HEK293 (cell line): ENCODE results near the gene FBXW11.
"Not testable (repeated sequence)": the region's sequence is repeated elsewhere in the genome, so short reads cannot be mapped to it uniquely, and the experiment has no call there.

Experiments
- CTCF ChIA-PET: fragments of 350-600 bp; formaldehyde crosslinking; extraction: SDS; loops from one replicate; lab custom pipeline; 2021; ENCODE audit warnings: antibody characterized with exemption; lab: Yijun Ruan, JAX
- POLR2A ChIA-PET: fragments of 300-600 bp; formaldehyde crosslinking; extraction: SDS; loops from one replicate; lab custom pipeline; 2020; ENCODE audit warnings: antibody characterized with exemption, inconsistent platforms; lab: Yijun Ruan, JAX
- H3K27ac ChIP-seq: fragments of 200-500 bp; sonication (Bioruptor generic); 2 replicates; pipeline ENCODE4 v1.5.1; 2014; ENCODE audit warnings: low read depth, low read length, control low read depth, inconsistent platforms; ENCODE audit errors: extremely low read depth
- H3K36me3 ChIP-seq, 2 experiments: fragments of 200-500 bp in 1 of 2; sonication (Bioruptor generic) in 1 of 2; 1 replicate in 1 of 2; 2 replicates in 1 of 2; pipeline ENCODE4 v1.5.1; 2014 to 2017; ENCODE audit warnings: inconsistent platforms in 2 of 2, low read length in 2 of 2; ENCODE audit not compliant: control insufficient read depth in 2 of 2, insufficient read depth in 1 of 2
- H3K4me1 ChIP-seq: fragments of 200-500 bp; sonication (Bioruptor generic); 2 replicates; pipeline ENCODE4 v1.5.1; 2014; ENCODE audit warnings: mild to moderate bottlenecking, low read length, inconsistent platforms; ENCODE audit not compliant: control insufficient read depth, insufficient read depth
- H3K4me3 ChIP-seq: 2 replicates; pipeline ENCODE4 v1.5.1; 2011; ENCODE audit warnings: low read depth, mild to moderate bottlenecking, control low read depth, low read length, moderate library complexity
- H3K9me3 ChIP-seq: fragments of 200-500 bp; sonication (Bioruptor generic); 2 replicates; pipeline ENCODE4 v1.5.1; 2014; ENCODE audit warnings: low read depth, low read length, inconsistent platforms; ENCODE audit not compliant: control insufficient read depth, insufficient read depth
- ZBTB11 ChIP-seq: fragments of 450-650 bp; formaldehyde crosslinking; conservative IDR thresholded peaks from 2 replicates; pipeline ENCODE4 v1.5.1; 2016; ENCODE audit warnings: low read depth, missing biosample characterization, missing genetic modification characterization
- ZBTB49 ChIP-seq: fragments of 450-650 bp; formaldehyde crosslinking; IDR thresholded peaks from 2 replicates; pipeline ENCODE4 v1.5.1; 2016; ENCODE audit warnings: missing biosample characterization, missing genetic modification characterization, low read depth
- ZBTB8A ChIP-seq: fragments of 450-650 bp; formaldehyde crosslinking; IDR thresholded peaks from 2 replicates; pipeline ENCODE4 v1.5.1; 2016; ENCODE audit warnings: missing biosample characterization, missing genetic modification characterization
- ZNF146 ChIP-seq: fragments of 450-650 bp; formaldehyde crosslinking; IDR thresholded peaks from 2 replicates; pipeline ENCODE4 v1.5.1; 2016; ENCODE audit warnings: missing biosample characterization, missing genetic modification characterization
- ZNF184 ChIP-seq: fragments of 450-650 bp; IDR thresholded peaks from 2 replicates; pipeline ENCODE4 v1.5.1; 2018; ENCODE audit warnings: missing biosample characterization, mild to moderate bottlenecking, missing genetic modification characterization
- ZNF202 ChIP-seq: fragments of 450-650 bp; formaldehyde crosslinking; IDR thresholded peaks from 2 replicates; pipeline ENCODE4 v1.5.1; 2016; ENCODE audit warnings: missing biosample characterization, missing genetic modification characterization, borderline replicate concordance
- ZNF211 ChIP-seq: fragments of 450-650 bp; formaldehyde crosslinking; IDR thresholded peaks from 2 replicates; pipeline ENCODE4 v1.5.1; 2016; ENCODE audit warnings: low read depth, missing biosample characterization, missing genetic modification characterization
- ZNF335 ChIP-seq: fragments of 450-650 bp; formaldehyde crosslinking; conservative IDR thresholded peaks from 2 replicates; pipeline ENCODE4 v1.5.1; 2016; ENCODE audit warnings: missing biosample characterization, missing genetic modification characterization
- ZNF362 ChIP-seq: fragments of 450-650 bp; formaldehyde crosslinking; IDR thresholded peaks from 2 replicates; pipeline ENCODE4 v1.5.1; 2016; ENCODE audit warnings: missing biosample characterization, missing genetic modification characterization
- ZNF37A ChIP-seq: fragments of 450-650 bp; IDR thresholded peaks from 2 replicates; pipeline ENCODE4 v1.5.1; 2018; ENCODE audit warnings: missing biosample characterization, missing genetic modification characterization
- ZNF426 ChIP-seq: fragments of 450-650 bp; formaldehyde crosslinking; IDR thresholded peaks from 2 replicates; pipeline ENCODE4 v1.5.1; 2017; ENCODE audit warnings: missing biosample characterization, missing genetic modification characterization, mild to moderate bottlenecking, inconsistent platforms, moderate library complexity
- ZNF510 ChIP-seq: fragments of 450-650 bp; formaldehyde crosslinking; IDR thresholded peaks from 2 replicates; pipeline ENCODE4 v1.5.1; 2018; ENCODE audit warnings: mild to moderate bottlenecking, missing genetic modification characterization, missing biosample characterization; ENCODE audit not compliant: insufficient replicate concordance
- ZNF560 ChIP-seq: fragments of 450-650 bp; formaldehyde crosslinking; IDR thresholded peaks from 2 replicates; pipeline ENCODE4 v1.5.1; 2017; ENCODE audit warnings: missing biosample characterization, missing genetic modification characterization, borderline replicate concordance
- ZNF580 ChIP-seq: fragments of 450-650 bp; formaldehyde crosslinking; IDR thresholded peaks from 2 replicates; pipeline ENCODE4 v1.5.1; 2016; ENCODE audit warnings: missing biosample characterization, missing genetic modification characterization
- TF ChIP-seq, protein P1 (sequence below): fragments of 450-650 bp; formaldehyde crosslinking; IDR thresholded peaks from 2 replicates; pipeline ENCODE4 v1.5.1; 2016; ENCODE audit warnings: missing biosample characterization, missing genetic modification characterization
- TF ChIP-seq, protein P2 (sequence below): fragments of 450-650 bp; formaldehyde crosslinking; IDR thresholded peaks from 2 replicates; pipeline ENCODE4 v1.5.1; 2016; ENCODE audit warnings: missing biosample characterization, missing genetic modification characterization

FBXW11 gene

GRCh38 chr5:171915700-171916099 is 90.7 kb downstream of the FBXW11 start:
- H3K4me1 ChIP-seq, POLR2A ChIA-PET, H3K9me3 ChIP-seq, H3K36me3 ChIP-seq, H3K27ac ChIP-seq, H3K4me3 ChIP-seq: not testable (repeated sequence)
- TF ChIP-seq ZNF146 (tag by site-specific recombination), result peak; percentile 97
- TF ChIP-seq, protein P1, sequence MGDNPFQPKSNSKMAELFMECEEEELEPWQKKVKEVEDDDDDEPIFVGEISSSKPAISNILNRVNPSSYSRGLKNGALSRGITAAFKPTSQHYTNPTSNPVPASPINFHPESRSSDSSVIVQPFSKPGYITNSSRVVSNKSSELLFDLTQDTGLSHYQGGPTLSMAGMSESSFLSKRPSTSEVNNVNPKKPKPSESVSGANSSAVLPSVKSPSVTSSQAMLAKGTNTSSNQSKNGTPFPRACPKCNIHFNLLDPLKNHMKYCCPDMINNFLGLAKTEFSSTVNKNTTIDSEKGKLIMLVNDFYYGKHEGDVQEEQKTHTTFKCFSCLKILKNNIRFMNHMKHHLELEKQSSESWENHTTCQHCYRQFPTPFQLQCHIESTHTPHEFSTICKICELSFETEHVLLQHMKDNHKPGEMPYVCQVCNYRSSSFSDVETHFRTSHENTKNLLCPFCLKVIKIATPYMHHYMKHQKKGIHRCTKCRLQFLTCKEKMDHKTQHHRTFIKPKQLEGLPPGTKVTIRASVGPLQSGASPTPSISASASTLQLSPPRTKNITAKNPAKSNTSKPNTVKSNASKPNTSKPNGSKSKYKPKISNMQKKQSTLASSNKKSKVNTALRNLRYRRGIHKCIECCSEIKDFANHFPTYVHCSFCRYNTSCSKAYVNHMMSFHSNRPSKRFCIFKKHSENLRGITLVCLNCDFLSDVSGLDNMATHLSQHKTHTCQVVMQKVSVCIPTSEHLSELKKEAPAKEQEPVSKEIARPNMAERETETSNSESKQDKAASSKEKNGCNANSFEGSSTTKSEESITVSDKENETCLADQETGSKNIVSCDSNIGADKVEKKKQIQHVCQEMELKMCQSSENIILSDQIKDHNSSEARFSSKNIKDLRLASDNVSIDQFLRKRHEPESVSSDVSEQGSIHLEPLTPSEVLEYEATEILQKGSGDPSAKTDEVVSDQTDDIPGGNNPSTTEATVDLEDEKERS (tag by site-specific recombination), result 0 out of 2 replicates have a peak, but pooled peaks have one; percentile 17
- TF ChIP-seq ZNF202 (tag by site-specific recombination), result peak; percentile 16; the same call in 1 of the 2 replicates
- peak; percentile 61; the same call in 1 of the 2 replicates for TF ChIP-seq ZNF580 (tag by site-specific recombination)
- CTCF ChIA-PET, result interaction anchor here (0.9 kb wide), 1 partner anchor 144 kb away, joined by 3 read pairs; no protein-coding TSS in a partner anchor

- ChIA-PET POLR2A (interaction anchor here (0.7 kb wide), 1 partner anchor 145 kb away, joined by 4 read pairs; no protein-coding TSS in a partner anchor), CTCF (interaction anchor here (0.6 to 0.9 kb wide), 2 partner anchors 144 to 166 kb away, joined by 3 read pairs; no protein-coding TSS in a partner anchor)
- Histone ChIP-seq H3K27ac (no peak overlapping the region), H3K36me3 (peaks cover 0 to 5% of the 10 kb centered on the region in 2 experiments; a peak in 1 of 3 replicates), H3K4me1 (no peaks in the 10 kb centered on the region), H3K9me3 (no peaks in the 10 kb centered on the region), H3K4me3 (no peak overlapping the region)
- TF ChIP-seq ZNF362 (tag by site-specific recombination), result no peak
- TF ChIP-seq, protein P2, sequence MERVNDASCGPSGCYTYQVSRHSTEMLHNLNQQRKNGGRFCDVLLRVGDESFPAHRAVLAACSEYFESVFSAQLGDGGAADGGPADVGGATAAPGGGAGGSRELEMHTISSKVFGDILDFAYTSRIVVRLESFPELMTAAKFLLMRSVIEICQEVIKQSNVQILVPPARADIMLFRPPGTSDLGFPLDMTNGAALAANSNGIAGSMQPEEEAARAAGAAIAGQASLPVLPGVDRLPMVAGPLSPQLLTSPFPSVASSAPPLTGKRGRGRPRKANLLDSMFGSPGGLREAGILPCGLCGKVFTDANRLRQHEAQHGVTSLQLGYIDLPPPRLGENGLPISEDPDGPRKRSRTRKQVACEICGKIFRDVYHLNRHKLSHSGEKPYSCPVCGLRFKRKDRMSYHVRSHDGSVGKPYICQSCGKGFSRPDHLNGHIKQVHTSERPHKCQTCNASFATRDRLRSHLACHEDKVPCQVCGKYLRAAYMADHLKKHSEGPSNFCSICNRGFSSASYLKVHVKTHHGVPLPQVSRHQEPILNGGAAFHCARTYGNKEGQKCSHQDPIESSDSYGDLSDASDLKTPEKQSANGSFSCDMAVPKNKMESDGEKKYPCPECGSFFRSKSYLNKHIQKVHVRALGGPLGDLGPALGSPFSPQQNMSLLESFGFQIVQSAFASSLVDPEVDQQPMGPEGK, result no peak
- TF ChIP-seq ZNF510 (tag by site-specific recombination), result no peak
Observed at GRCh38 chr5:171914726-171915338, 91.6 kb downstream of the FBXW11 start.

- ChIA-PET POLR2A (no interaction called here), CTCF (interaction anchor here (0.6 to 4.0 kb wide), 3 partner anchors 101 to 146 kb away, joined by 3 to 65 read pairs (median 44); no protein-coding TSS in a partner anchor)
- H3K36me3 ChIP-seq, result peaks cover 0 to 11% of the 10 kb centered on the region in 2 experiments; a peak in 1 of 3 replicates
- H3K4me1 ChIP-seq, result no peaks in the 10 kb centered on the region
- no peak overlapping the region for H3K27ac ChIP-seq
- no peak overlapping the region for H3K4me3 ChIP-seq
- no peaks in the 10 kb centered on the region for H3K9me3 ChIP-seq
- TF ChIP-seq ZNF560 (tag by site-specific recombination), result no peak
- no peak for TF ChIP-seq ZNF146 (tag by site-specific recombination)
- TF ChIP-seq ZNF335 (tag by site-specific recombination), result no peak
- TF ChIP-seq ZBTB49 (tag by site-specific recombination), result no peak
- no peak for TF ChIP-seq ZBTB11 (tag by site-specific recombination)
- no peak for TF ChIP-seq ZNF211 (tag by site-specific recombination)
- no peak for TF ChIP-seq ZBTB8A (tag by site-specific recombination)
- no peak for TF ChIP-seq ZNF184 (tag by site-specific recombination)
- TF ChIP-seq ZNF37A (tag by site-specific recombination), result no peak
- TF ChIP-seq ZNF426 (tag by site-specific recombination), result no peak
Observed at GRCh38 chr5:171913987-171914273, 92.5 kb downstream of the FBXW11 start.
